ENCODE results near the gene CCNE1.

The CCNE1 gene

DNA sequence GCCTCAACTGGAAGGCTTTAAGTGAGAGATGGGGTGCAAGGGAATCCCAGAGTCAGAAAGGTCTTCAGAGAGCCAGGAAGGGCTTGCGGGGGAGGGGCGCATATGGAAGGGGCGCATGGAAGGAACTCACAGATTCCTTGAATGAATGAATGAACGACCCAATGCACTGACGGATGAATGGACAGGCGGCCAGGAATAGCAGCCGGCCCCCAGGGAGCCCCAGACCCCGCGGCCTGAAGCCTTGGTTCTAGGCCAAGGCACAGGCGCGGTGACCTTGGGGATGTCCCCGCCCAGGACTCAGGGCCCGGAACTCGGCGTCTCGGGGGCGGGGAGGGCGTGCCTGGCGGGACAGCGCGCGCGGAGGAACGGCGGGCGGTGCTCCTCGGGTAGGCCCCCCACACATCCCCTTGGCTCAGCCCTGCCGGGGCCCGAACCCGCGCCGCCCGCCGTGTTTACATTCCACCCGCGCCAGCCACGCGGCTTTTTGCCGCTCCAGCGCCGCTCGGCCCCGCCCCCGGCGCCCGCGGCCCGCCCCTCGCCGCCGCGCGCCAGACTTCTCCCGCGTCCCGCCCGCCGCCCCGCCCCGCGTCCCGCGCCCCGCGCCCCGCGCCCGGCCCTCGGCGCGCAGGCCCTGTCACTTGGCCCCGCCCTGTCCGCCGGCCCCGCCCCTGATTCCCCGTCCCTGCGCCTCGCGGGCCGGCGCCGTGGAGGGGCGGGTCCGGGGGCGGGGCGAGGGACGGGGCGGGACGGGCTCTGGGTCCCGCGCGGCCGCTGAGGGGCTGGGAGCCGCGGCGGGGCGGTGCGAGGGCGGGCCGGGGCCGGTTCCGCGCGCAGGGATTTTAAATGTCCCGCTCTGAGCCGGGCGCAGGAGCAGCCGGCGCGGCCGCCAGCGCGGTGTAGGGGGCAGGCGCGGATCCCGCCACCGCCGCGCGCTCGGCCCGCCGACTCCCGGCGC, at the start of gene CCNE1:
Gene CCNE1 (plus strand): TSS at position 867 of the 955 bp plus-strand sequence. CDS start 565 bp downstream, outside the sequence.
- H3K9me3 ChIP-seq (ENCODE audit: control insufficient read depth, low read length): no peaks in the 10 kb centered on the region
- peak within 1 kb of the TSS; percentile 58 for H3K4me3 ChIP-seq (ENCODE audit: low read length)
- no peaks in the 10 kb centered on the region for H3K36me3 ChIP-seq (ENCODE audit: control insufficient read depth, insufficient read depth, low read length)
- peaks cover 7% of the 10 kb centered on the region for H3K4me1 ChIP-seq (ENCODE audit: control insufficient read depth, insufficient read depth, low read length)
- peak within 1 kb of the TSS; percentile 69 for H3K9ac ChIP-seq (ENCODE audit: low read length)
- no peaks in the 10 kb centered on the region for H3K27me3 ChIP-seq (ENCODE audit: control insufficient read depth, insufficient read depth, low read length)

GRCh38 chr19:29763196-29763595, 48.6 kb upstream of the CCNE1 start:
- H3K9ac ChIP-seq (ENCODE audit: low read length): no peak overlapping the region
- H3K4me1 ChIP-seq (ENCODE audit: control insufficient read depth, insufficient read depth, low read length): peaks cover 7% of the 10 kb centered on the region
- no peak overlapping the region for H3K4me3 ChIP-seq (ENCODE audit: low read length)
- H3K9me3 ChIP-seq (ENCODE audit: control insufficient read depth, low read length): no peaks in the 10 kb centered on the region
- no peaks in the 10 kb centered on the region for H3K27me3 ChIP-seq (ENCODE audit: control insufficient read depth, insufficient read depth, low read length)
- no peaks in the 10 kb centered on the region for H3K36me3 ChIP-seq (ENCODE audit: control insufficient read depth, insufficient read depth, low read length)

DNA sequence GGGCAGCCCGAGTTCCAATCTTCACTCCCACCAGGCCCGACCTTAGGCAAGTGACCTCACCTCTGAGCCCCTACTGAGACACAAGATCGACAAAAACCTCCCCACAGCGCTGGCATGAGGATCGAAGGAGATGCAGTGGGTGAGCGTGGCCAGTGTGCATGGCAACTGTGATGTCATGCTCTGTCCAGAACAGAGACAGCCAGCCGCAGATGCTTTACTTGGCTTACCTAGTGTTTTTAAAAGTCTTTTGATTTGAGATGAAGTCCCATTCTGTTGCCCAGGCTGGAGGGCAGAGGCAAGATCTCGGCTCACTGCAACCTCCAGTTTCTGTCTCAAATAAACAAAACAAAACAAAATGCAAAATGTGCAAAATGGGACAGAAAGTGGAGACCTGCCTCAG, 47.4 kb upstream of the CCNE1 start:
- no peaks in the 10 kb centered on the region for H3K36me3 ChIP-seq (ENCODE audit: control insufficient read depth, insufficient read depth, low read length)
- no peak overlapping the region for H3K9ac ChIP-seq (ENCODE audit: low read length)
- H3K27me3 ChIP-seq (ENCODE audit: control insufficient read depth, insufficient read depth, low read length): no peaks in the 10 kb centered on the region
- H3K4me1 ChIP-seq (ENCODE audit: control insufficient read depth, insufficient read depth, low read length): peaks cover 7% of the 10 kb centered on the region
- no peak overlapping the region for H3K4me3 ChIP-seq (ENCODE audit: low read length)
- H3K9me3 ChIP-seq (ENCODE audit: control insufficient read depth, low read length): no peaks in the 10 kb centered on the region

- no peaks in the 10 kb centered on the region for H3K27me3 ChIP-seq (ENCODE audit: control insufficient read depth, insufficient read depth, low read length)
- H3K9me3 ChIP-seq (ENCODE audit: control insufficient read depth, low read length): no peaks in the 10 kb centered on the region
- H3K4me3 ChIP-seq (ENCODE audit: low read length): no peak overlapping the region
- H3K4me1 ChIP-seq (ENCODE audit: control insufficient read depth, insufficient read depth, low read length): no peaks in the 10 kb centered on the region
- no peaks in the 10 kb centered on the region for H3K36me3 ChIP-seq (ENCODE audit: control insufficient read depth, insufficient read depth, low read length)
- no peak overlapping the region for H3K9ac ChIP-seq (ENCODE audit: low read length)
Observed at GRCh38 chr19:29766100-29766499, 45.7 kb upstream of the CCNE1 start.

DNA sequence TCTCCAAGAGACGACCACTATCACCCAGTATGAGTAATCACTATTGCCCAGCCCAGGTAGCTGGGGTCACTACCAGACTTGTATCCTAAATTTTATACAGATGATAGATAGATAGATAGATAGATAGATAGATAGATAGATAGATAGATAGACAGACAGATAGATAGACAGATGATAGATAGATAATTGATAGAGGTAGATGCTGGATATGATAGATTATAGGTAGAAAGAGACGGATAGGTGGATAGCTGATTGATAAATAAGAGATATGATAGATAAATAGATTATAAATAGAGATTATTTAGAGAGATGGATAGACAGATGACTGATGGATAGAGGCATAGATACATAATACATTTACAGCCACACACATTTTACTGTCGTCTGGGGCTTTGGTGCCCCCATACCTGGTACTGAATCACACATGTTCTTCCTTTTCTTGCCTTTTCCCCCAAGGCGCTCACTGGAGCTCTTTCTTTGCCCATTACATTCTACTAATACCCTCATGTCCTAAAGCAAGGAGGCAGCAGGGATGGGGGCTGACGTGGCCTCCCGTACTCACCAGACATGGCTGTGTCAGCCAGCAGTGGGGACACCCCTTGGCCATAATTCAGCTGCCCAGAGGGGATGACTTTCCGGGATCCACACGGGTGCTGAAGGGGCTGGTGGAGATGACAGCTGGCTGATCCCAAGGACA, 44.6 kb upstream of the CCNE1 start:
- no peaks in the 10 kb centered on the region for H3K9me3 ChIP-seq (ENCODE audit: control insufficient read depth, low read length)
- H3K36me3 ChIP-seq (ENCODE audit: control insufficient read depth, insufficient read depth, low read length): no peaks in the 10 kb centered on the region
- H3K27me3 ChIP-seq (ENCODE audit: control insufficient read depth, insufficient read depth, low read length): no peaks in the 10 kb centered on the region
- H3K9ac ChIP-seq (ENCODE audit: low read length): no peak overlapping the region
- H3K4me3 ChIP-seq (ENCODE audit: low read length): no peak overlapping the region
- H3K4me1 ChIP-seq (ENCODE audit: control insufficient read depth, insufficient read depth, low read length): no peaks in the 10 kb centered on the region

DNA sequence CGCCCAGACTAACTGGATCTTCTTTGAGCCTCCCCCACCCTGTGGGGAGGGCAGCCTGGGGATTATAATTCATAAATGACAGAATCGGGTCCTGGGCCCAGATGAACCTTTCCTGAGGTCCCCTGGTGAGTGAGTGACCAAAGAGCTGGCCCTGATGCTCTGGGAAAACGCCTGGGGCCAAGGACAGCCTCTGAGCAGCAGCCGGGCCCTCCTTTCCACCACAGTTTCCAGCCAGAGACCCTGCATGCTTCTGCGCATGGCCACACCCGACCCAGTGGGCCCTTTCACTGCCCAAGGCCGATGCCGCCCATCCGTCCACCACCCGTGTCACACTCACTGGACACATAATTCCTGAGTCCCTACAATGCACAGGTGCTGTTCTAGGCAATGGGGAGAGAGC, 43.6 kb upstream of the CCNE1 start:
- H3K9me3 ChIP-seq (ENCODE audit: control insufficient read depth, low read length): no peaks in the 10 kb centered on the region
- H3K36me3 ChIP-seq (ENCODE audit: control insufficient read depth, insufficient read depth, low read length): no peaks in the 10 kb centered on the region
- no peaks in the 10 kb centered on the region for H3K27me3 ChIP-seq (ENCODE audit: control insufficient read depth, insufficient read depth, low read length)
- H3K4me3 ChIP-seq (ENCODE audit: low read length): no peak overlapping the region
- no peaks in the 10 kb centered on the region for H3K4me1 ChIP-seq (ENCODE audit: control insufficient read depth, insufficient read depth, low read length)
- no peak overlapping the region for H3K9ac ChIP-seq (ENCODE audit: low read length)

- no peaks in the 10 kb centered on the region for H3K4me1 ChIP-seq (ENCODE audit: control insufficient read depth, insufficient read depth, low read length)
- no peaks in the 10 kb centered on the region for H3K27me3 ChIP-seq (ENCODE audit: control insufficient read depth, insufficient read depth, low read length)
- H3K36me3 ChIP-seq (ENCODE audit: control insufficient read depth, insufficient read depth, low read length): no peaks in the 10 kb centered on the region
Observed at GRCh38 chr19:29769997-29770396, 41.8 kb upstream of the CCNE1 start.

GRCh38 chr19:29770648-29771047, 41.1 kb upstream of the CCNE1 start:
- Histone ChIP-seq H3K9me3 (ENCODE audit: control insufficient read depth, low read length) (no peaks in the 10 kb centered on the region), H3K4me3 (ENCODE audit: low read length) (no peak overlapping the region), H3K9ac (ENCODE audit: low read length) (no peak overlapping the region), H3K36me3 (ENCODE audit: control insufficient read depth, insufficient read depth, low read length) (no peaks in the 10 kb centered on the region), H3K27me3 (ENCODE audit: control insufficient read depth, insufficient read depth, low read length) (no peaks in the 10 kb centered on the region), H3K4me1 (ENCODE audit: control insufficient read depth, insufficient read depth, low read length) (no peaks in the 10 kb centered on the region)

More at GRCh38 chr19:29769997-29770396, 41.8 kb upstream of the CCNE1 start:
- Histone ChIP-seq H3K9me3 (ENCODE audit: control insufficient read depth, low read length) (no peaks in the 10 kb centered on the region), H3K9ac (ENCODE audit: low read length) (no peak overlapping the region), H3K4me3 (ENCODE audit: low read length) (no peak overlapping the region)

DNA sequence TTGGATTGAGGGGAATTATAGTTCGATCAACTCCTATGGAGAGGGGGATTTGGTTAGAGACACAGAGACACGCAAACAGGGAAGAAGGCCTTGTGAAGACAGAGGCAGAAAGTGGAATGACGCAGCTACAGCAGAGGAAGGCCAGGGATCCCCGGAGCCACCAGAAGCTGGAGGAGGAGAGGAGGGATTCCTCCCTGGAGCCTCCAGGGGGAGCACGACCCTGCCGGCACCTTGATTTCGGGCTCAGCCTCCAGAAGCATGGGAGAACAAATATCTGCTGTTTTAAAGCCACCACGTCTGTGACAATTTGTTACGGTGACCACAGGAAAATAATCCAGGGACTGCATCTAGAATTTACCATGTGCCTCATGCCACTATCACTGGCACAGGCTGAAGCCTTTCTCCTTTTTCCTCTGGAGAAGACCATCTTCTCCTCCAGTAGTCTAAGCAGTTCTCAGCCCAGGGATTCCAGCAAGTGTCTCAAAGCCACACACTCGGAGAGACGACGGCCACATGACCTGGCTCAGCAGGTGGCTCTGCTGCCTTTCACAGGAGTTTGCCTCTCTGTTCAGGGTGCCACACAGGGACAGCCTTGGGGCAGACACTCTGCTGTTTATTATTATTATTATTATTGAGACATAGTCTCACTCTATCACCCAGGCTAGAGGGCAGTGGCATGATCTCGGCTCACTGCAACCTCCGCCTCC, 39.9 kb upstream of the CCNE1 start:
- H3K4me1 ChIP-seq (ENCODE audit: control insufficient read depth, insufficient read depth, low read length): no peaks in the 10 kb centered on the region
- no peaks in the 10 kb centered on the region for H3K27me3 ChIP-seq (ENCODE audit: control insufficient read depth, insufficient read depth, low read length)
- H3K9me3 ChIP-seq (ENCODE audit: control insufficient read depth, low read length): no peaks in the 10 kb centered on the region
- H3K4me3 ChIP-seq (ENCODE audit: low read length): no peak overlapping the region
- no peak overlapping the region for H3K9ac ChIP-seq (ENCODE audit: low read length)
- no peaks in the 10 kb centered on the region for H3K36me3 ChIP-seq (ENCODE audit: control insufficient read depth, insufficient read depth, low read length)

DNA sequence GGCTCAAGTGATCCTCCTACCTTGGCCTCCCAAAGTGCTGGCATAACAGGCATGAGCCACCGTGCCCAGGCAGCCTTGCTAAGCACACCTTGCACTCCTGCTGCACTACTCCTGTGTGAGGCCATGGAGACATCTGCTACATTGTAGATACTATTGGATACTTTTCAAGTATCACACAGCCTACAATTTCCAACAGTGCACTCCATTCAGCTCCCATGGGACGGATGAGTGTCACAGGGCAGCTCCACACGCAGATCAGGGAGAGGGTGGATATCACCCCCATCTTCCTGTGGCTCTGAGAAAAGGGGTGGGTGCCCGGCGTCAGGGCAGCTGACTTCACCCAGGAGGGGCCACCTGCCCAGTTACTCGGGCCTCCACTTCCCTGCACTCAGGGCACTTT, 39.1 kb upstream of the CCNE1 start:
- no peaks in the 10 kb centered on the region for H3K9me3 ChIP-seq (ENCODE audit: control insufficient read depth, low read length)
- H3K9ac ChIP-seq (ENCODE audit: low read length): no peak overlapping the region
- no peaks in the 10 kb centered on the region for H3K36me3 ChIP-seq (ENCODE audit: control insufficient read depth, insufficient read depth, low read length)
- H3K27me3 ChIP-seq (ENCODE audit: control insufficient read depth, insufficient read depth, low read length): no peaks in the 10 kb centered on the region
- H3K4me3 ChIP-seq (ENCODE audit: low read length): no peak overlapping the region
- H3K4me1 ChIP-seq (ENCODE audit: control insufficient read depth, insufficient read depth, low read length): no peaks in the 10 kb centered on the region

DNA sequence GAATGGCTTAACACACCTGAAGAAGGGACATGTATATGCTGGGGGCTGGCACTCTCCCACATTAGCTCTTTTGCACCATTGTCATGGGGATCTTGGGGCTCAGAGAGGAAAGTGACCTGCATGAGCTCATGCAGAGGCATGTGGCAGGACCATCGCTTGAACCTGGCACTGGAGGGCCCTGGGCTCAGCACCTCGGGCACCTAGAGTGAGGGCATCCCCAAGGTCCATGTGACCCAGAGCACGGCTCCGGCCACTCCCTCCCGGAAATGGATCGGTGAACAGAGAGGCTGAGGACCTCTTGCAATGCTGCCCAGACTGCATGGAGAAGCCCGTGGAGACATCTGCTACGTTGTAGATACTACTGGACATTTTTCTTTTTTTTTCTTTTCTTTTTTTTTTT, 38.6 kb upstream of the CCNE1 start:
- no peaks in the 10 kb centered on the region for H3K27me3 ChIP-seq (ENCODE audit: control insufficient read depth, insufficient read depth, low read length)
- H3K9ac ChIP-seq (ENCODE audit: low read length): no peak overlapping the region
- H3K9me3 ChIP-seq (ENCODE audit: control insufficient read depth, low read length): no peaks in the 10 kb centered on the region
- no peaks in the 10 kb centered on the region for H3K36me3 ChIP-seq (ENCODE audit: control insufficient read depth, insufficient read depth, low read length)
- H3K4me1 ChIP-seq (ENCODE audit: control insufficient read depth, insufficient read depth, low read length): no peaks in the 10 kb centered on the region
- H3K4me3 ChIP-seq (ENCODE audit: low read length): no peak overlapping the region

- Histone ChIP-seq H3K9me3 (ENCODE audit: control insufficient read depth, low read length) (no peaks in the 10 kb centered on the region), H3K4me3 (ENCODE audit: low read length) (no peak overlapping the region), H3K4me1 (ENCODE audit: control insufficient read depth, insufficient read depth, low read length) (no peaks in the 10 kb centered on the region), H3K36me3 (ENCODE audit: control insufficient read depth, insufficient read depth, low read length) (no peaks in the 10 kb centered on the region), H3K9ac (ENCODE audit: low read length) (no peak overlapping the region), H3K27me3 (ENCODE audit: control insufficient read depth, insufficient read depth, low read length) (no peaks in the 10 kb centered on the region)
Observed at GRCh38 chr19:29774126-29774525, 37.7 kb upstream of the CCNE1 start.
